Measurements from ENCODE around the gene OR2H2.

Gene OR2H2

DNA sequence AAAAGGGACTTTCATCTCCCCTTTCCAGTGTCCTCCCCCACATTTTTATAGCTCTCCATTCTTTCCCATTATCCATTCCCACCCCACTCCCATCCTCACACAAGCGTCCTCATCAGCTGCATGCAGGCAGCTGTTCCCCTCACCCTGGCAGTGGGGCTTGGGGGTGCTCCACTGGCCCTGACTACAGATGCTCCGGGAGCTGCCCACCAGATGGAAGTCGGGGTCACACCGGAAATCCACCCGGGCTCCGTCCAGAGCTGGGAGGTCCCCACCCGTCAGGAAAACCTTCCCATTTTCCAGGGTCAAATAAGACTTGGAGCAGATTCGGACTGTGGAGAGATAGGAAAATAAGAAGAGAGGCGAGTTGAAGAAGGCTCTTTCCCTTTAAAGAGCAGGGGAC, 45.4 kb downstream of the OR2H2 start:
- Histone ChIP-seq H3K27me3 (ENCODE audit: control insufficient read depth, insufficient read depth, low read length) (no peaks in the 10 kb centered on the region), H3K4me1 (ENCODE audit: control insufficient read depth, insufficient read depth, low read length) (peaks cover 54% of the 10 kb centered on the region), H3K4me3 (ENCODE audit: low read depth, low read length) (peak overlapping the region; percentile 90), H3K27ac (ENCODE audit: low read depth, low read length) (no peak overlapping the region), H3K36me3 (ENCODE audit: control insufficient read depth, insufficient read depth, low read length) (no peaks in the 10 kb centered on the region), H3K9me3 (ENCODE audit: control insufficient read depth, insufficient read depth, low read length) (no peaks in the 10 kb centered on the region), H3K9ac (ENCODE audit: low read depth, low read length) (no peak overlapping the region)

DNA sequence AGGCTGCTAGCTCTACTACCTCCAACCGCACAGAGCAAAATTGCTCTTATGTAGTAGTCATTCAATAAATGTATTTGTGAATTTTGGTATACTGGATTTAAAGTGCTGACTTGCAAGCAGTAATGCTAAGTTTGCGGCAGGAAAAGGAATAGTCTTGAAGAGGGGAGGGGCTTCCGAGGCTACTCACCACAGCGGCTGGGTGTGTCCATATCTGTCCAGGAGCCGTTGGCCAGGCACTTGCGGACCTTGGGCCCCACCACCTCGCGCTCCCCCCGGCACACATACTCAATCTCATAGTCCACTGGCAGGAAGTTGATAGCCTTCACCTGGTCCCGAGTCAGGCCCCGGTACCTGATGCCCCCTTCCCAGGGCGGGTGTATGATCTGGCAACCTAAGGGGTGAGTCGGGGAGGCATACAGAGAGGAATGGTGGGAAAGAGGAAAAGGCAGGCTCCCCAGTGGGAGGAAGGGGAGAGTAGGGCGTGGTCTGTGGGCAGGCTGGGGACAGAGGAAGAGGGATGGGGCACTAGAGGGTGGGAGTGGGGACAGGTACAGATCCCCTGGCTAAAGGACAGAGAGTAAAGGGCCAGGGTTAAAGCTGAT, 46.4 kb downstream of the OR2H2 start:
- H3K9me3 ChIP-seq (ENCODE audit: control insufficient read depth, insufficient read depth, low read length): no peaks in the 10 kb centered on the region
- no peaks in the 10 kb centered on the region for H3K36me3 ChIP-seq (ENCODE audit: control insufficient read depth, insufficient read depth, low read length)
- H3K4me3 ChIP-seq (ENCODE audit: low read depth, low read length): peak overlapping the region; percentile 90
- no peak overlapping the region for H3K9ac ChIP-seq (ENCODE audit: low read depth, low read length)
- H3K4me1 ChIP-seq (ENCODE audit: control insufficient read depth, insufficient read depth, low read length): peaks cover 44% of the 10 kb centered on the region
- H3K27ac ChIP-seq (ENCODE audit: low read depth, low read length): peak overlapping the region; percentile 19
- H3K27me3 ChIP-seq (ENCODE audit: control insufficient read depth, insufficient read depth, low read length): no peaks in the 10 kb centered on the region

DNA sequence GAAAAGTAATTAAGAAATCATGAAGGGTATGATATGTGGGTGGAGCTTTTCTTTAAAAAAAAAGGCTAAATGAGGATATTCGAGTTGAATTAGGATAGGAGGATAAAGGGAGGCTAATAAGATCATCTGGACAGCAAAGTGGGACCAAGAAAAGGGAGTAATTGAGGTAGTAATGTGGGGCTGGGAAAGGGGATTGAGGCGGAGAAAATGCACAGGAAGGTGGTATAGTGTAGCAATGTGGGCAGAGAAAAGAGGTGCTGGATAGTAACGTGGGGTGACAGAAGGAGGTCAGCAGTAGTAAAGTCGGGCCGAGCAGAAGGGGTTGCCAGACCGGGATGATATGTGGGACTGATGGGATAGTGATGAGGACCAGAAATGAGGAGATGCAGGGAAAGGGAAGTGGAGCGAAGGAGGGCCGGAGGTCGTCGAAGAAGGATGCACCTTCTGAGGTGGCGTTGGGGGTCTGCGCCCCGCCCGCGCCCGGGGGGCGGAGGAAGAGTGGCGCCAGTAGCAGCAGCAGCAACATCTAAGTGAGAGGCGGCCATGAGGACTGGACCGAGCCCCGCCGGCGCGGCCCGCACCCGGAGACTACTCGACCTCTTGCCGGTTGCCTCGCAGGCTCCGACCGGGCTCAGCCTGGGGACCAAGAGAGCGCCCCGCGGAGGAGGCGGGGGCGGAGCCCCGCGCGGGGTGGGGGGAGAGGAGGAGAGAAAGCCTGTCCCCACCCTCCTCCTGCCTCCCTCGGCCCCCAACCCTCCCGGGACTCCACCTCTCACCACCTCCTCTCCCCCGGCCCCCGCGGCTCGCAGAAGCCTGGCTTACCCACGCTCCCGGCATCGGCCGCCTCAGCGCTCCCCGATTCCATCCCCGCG, 47.2 kb downstream of the OR2H2 start:
- H3K27ac ChIP-seq (ENCODE audit: low read depth, low read length): peak overlapping the region; percentile 83
- no peaks in the 10 kb centered on the region for H3K36me3 ChIP-seq (ENCODE audit: control insufficient read depth, insufficient read depth, low read length)
- H3K9me3 ChIP-seq (ENCODE audit: control insufficient read depth, insufficient read depth, low read length): no peaks in the 10 kb centered on the region
- H3K27me3 ChIP-seq (ENCODE audit: control insufficient read depth, insufficient read depth, low read length): no peaks in the 10 kb centered on the region
- H3K4me3 ChIP-seq (ENCODE audit: low read depth, low read length): peak overlapping the region; percentile 90
- H3K4me1 ChIP-seq (ENCODE audit: control insufficient read depth, insufficient read depth, low read length): peaks cover 39% of the 10 kb centered on the region
- H3K9ac ChIP-seq (ENCODE audit: low read depth, low read length): 0 out of 2 replicates have a peak overlapping the region, but pooled peaks have one; percentile 27

DNA sequence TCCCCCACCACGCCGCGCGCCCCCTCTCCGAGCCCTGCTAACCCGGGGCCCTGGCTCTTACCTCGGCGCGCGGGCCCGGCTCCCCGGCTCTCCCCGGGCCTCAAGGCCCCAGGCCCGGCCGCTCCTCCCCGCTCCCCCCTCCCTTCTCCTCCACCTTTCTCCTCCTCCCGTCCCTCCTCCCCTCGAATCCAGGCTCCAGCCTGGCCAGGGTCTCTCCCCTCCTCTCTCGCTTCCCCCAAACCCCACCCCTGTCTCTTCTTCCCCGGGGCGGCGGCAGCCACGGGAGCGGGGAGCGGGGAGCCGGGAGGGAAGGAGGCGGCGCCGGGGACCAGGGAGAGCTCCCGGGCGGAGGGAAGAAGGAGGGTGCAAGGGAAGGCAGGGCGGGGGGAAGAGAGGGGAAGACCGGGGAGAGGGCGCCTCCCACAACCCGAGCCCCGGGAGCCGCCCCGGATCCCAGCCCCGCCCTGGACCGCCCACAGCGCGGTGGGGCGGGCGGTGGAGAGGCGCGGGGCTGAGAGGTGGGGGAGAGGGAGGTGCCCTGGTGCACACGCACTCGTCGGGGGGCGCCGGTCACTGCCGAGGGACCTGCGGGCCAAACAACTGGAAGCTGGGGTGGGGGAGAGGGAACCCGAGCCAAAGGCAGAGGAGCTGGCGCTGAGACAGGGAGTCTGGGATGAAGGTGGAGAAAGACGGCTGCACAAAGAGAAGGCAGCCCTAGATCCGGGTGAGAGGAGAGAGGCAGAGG, 48.0 kb downstream of the OR2H2 start, which contains the start of gene GABBR1:
GABBR1 (minus strand) TSS at position 395 of the 745 bp plus-strand sequence. CDS start 798 bp downstream, outside the sequence.
- peak within 1 kb of the TSS; percentile 71 for H3K9ac ChIP-seq (ENCODE audit: low read depth, low read length)
- peaks cover 39% of the 10 kb centered on the region for H3K4me1 ChIP-seq (ENCODE audit: control insufficient read depth, insufficient read depth, low read length)
- H3K27me3 ChIP-seq (ENCODE audit: control insufficient read depth, insufficient read depth, low read length): no peaks in the 10 kb centered on the region
- H3K36me3 ChIP-seq (ENCODE audit: control insufficient read depth, insufficient read depth, low read length): no peaks in the 10 kb centered on the region
- H3K4me3 ChIP-seq (ENCODE audit: low read depth, low read length): peak within 1 kb of the TSS; percentile 90
- no peaks in the 10 kb centered on the region for H3K9me3 ChIP-seq (ENCODE audit: control insufficient read depth, insufficient read depth, low read length)
- peak within 1 kb of the TSS; percentile 83 for H3K27ac ChIP-seq (ENCODE audit: low read depth, low read length)

DNA sequence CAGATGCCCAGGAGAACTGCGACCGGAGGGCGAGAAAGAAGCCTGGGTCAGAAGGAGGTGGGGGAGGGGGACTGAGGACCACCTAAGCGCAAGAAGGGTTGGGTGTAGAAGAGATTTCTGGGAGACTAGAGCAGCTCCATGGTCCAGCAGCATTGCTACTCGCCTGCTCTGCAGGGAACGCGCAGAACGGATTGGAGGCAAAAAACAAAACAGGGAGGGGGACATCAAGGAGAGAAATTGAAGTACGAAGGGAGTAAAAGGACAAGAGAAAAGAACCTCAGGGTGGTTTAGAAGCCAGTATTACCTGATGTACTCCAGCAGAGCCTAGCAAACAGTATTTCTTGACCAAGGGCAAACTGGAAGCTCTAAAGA, 48.6 kb downstream of the OR2H2 start:
- no peaks in the 10 kb centered on the region for H3K9me3 ChIP-seq (ENCODE audit: control insufficient read depth, insufficient read depth, low read length)
- no peaks in the 10 kb centered on the region for H3K27me3 ChIP-seq (ENCODE audit: control insufficient read depth, insufficient read depth, low read length)
- H3K4me3 ChIP-seq (ENCODE audit: low read depth, low read length): peak overlapping the region; percentile 90
- H3K9ac ChIP-seq (ENCODE audit: low read depth, low read length): peak overlapping the region; percentile 71
- peaks cover 39% of the 10 kb centered on the region for H3K4me1 ChIP-seq (ENCODE audit: control insufficient read depth, insufficient read depth, low read length)
- peak overlapping the region; percentile 83 for H3K27ac ChIP-seq (ENCODE audit: low read depth, low read length)
- H3K36me3 ChIP-seq (ENCODE audit: control insufficient read depth, insufficient read depth, low read length): no peaks in the 10 kb centered on the region

DNA sequence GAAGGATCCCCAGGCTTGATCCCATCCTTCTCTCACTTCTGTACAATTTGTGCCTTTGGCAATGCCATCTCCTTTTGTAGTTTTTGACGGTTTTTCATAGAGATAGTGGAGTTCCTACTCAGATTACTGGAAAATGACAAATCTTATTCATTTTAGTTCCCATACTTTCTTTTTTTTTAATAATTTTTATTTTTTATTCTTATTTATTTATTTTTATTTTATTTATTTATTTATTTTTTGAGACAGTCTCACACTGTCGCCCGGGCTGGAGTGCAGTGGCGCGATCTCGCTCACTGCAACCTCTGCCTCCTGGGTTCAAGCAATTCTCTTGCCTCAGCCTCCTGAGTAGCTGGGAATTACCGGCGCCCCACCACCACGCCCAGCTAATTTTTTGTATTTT, 52.3 kb downstream of the OR2H2 start:
- H3K9ac ChIP-seq (ENCODE audit: low read depth, low read length): no peak overlapping the region
- H3K27me3 ChIP-seq (ENCODE audit: control insufficient read depth, insufficient read depth, low read length): no peaks in the 10 kb centered on the region
- H3K36me3 ChIP-seq (ENCODE audit: control insufficient read depth, insufficient read depth, low read length): no peaks in the 10 kb centered on the region
- H3K9me3 ChIP-seq (ENCODE audit: control insufficient read depth, insufficient read depth, low read length): no peaks in the 10 kb centered on the region
- H3K27ac ChIP-seq (ENCODE audit: low read depth, low read length): no peak overlapping the region
- H3K4me1 ChIP-seq (ENCODE audit: control insufficient read depth, insufficient read depth, low read length): peaks cover 31% of the 10 kb centered on the region
- no peak overlapping the region for H3K4me3 ChIP-seq (ENCODE audit: low read depth, low read length)

All from HUES48 (cell line).